ENCODE data around the gene CORIN.
"Not testable (repeated sequence)": the region's sequence is repeated elsewhere in the genome, so short reads cannot be mapped to it uniquely, and the experiment has no call there.

CORIN gene

GRCh38 chr4:47718696-47719095 is 119.2 kb downstream of the CORIN start:
- no peak for DNase-seq

- no peak for DNase-seq
Observed at GRCh38 chr4:47717188-47717587, 120.7 kb downstream of the CORIN start.

DNA sequence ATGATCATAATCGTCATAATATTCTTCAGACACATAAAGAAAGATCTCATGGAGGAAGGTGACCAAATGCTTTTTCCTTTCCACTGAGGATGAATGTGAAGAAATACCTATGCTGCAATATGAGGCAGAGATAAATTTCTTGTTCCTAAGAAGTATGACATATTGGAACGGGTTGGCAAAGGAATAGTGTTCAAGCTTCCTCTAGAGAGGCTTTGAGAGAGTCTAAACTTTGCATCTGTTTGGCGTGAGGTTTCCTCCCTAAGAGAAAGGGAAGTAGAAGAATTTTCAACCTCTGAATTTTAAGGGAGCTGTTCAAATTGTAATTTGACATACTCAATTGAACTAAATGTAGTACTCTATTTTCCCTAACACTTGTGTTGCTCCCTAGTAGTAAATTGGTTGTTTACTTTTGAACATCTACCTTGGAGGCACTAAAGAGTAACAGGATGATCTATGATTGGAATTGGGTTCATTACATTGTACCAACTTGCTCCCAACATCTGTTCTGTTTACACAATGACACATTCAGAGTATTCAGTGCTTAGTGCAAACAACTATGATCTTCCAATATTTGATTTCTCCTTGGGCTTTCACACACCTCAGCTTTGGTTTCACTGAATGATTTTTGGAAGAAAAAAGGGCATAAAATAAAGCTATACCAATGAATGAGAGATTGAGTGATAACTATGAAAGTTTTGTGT is 122.0 kb downstream of the CORIN start:
- DNase-seq, result no peak

GRCh38 chr4:47714269-47714668 is 123.6 kb downstream of the CORIN start:
- no peak for DNase-seq

DNA sequence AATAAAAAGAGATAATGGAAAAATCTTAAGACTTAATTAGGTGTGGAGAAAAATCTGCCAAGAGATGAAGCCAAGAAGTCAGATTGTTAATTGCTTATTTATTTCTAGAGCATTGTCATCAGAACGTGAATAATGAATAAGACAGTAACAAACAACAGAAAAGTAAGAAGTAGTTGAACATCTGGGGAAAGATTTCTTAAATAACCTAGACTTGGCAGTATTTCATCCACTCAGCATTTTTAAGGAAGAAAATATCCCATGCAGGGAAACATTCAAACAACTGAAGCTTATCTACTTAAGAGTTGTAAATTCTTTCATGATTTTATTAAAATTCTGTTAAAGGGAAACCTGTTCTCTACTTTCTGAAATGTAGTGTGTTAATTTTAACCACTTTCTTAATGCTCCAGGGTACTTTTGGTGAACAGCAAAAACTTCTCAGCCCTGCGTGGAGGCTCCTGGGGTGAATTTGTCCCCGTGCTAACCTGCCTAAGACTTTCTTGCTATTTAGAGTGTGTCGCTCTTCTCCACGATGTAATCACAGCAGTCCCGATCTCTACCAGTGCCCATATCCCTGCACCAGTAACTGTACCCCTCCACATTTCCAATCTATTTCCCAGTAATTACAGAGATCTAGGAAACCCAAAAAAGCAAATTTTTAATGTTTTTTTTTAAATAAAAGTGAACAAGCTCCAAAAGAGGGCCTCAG is 124.6 kb downstream of the CORIN start:
- no peak for DNase-seq

DNA sequence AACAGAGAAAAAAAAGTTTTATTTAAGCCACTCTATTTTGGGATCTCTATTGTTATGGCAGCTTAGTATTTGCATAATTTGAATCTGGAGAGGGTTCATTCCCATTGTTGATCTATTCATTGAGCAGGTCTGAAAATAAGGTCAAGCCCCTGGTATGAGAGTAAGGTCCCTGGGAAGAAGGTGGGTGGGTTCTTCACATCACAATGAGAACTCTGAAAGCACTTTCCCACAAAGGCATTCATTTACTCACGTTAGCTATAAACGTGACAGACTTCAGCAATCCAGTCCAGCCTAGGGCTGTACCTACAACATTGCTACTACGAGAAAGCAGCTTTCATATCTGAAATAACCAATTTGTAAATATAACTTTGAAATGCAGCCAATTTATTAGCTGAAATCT is 126.2 kb downstream of the CORIN start:
- DNase-seq, result no peak

DNA sequence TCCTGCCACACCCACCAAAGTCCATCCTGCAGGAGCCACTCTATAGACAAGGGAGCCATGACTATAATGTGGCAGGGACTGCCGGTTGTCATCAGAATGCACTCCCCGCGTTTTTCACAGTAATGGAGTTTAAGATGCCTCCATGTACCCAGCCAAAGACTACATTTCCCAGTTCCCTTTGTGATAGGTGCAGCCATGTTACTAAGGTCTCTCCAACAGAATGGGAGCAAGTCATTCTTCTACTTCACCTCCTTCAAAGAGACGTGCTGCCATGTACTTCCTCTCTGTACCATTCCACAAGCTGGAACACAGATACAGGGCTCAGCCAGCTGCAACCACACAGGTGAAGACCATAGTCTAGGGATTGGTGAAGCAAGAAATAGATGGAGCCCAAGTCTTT is 126.7 kb downstream of the CORIN start:
- DNase-seq, result no peak

- DNase-seq, result not testable (repeated sequence)
Observed at GRCh38 chr4:47706352-47706751, 131.5 kb downstream of the CORIN start.

GRCh38 chr4:47705326-47705981 is 132.4 kb downstream of the CORIN start:
- DNase-seq, result no peak

DNA sequence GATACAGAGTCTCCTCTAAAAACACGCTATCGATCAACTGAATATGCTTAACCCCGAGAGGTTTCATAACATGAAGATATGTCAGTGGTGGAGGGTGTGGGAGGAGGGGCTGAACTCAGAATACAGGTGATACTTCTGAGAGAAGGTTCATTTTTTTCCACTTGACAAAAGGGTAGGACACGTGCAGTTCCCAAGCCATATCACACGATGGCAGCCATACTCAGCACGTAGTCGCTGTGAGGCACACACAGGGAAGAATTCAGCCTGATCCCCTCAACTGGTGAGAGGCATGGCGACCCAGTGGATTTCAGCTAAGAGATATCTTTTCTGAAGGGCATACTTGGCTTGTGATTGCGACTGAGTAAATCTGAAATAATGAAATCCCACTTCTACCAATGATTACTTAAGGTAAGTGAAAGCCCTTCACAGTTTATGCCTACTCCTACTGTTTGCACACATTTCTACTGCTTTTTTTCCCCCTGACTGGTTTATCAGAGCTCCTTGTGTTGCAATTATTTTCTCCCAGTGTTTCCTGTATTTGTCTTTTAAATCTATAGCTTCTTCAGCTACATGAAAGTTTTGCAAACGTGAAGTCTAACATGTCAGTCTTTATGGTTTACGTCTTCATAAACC is 133.1 kb downstream of the CORIN start:
- no peak for DNase-seq

DNA sequence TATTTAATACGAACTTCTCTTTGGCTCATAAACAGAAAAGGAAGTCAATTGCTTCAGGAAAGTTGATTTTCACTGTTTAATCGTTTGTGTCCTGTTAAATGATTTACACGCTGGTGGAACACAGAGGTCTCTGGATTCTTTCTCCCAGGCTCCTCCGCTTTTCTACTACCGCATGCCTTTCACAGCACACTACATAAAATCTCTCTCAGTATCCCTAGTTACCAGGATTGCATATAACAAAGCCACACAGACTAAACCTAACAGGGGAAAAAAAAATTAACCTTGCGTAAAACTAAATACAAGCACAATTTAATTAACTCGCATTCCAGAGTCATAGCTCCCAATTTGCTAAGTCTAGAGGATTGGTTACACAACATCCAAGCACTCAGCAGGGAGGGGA is 133.9 kb downstream of the CORIN start:
- no peak for DNase-seq

- DNase-seq, result no peak
Observed at GRCh38 chr4:47703008-47703407, 134.9 kb downstream of the CORIN start.

- no peak for DNase-seq
Observed at GRCh38 chr4:47701286-47701685, 136.6 kb downstream of the CORIN start.

- no peak for DNase-seq
Observed at GRCh38 chr4:47698837-47699236, 139.0 kb downstream of the CORIN start.

DNA sequence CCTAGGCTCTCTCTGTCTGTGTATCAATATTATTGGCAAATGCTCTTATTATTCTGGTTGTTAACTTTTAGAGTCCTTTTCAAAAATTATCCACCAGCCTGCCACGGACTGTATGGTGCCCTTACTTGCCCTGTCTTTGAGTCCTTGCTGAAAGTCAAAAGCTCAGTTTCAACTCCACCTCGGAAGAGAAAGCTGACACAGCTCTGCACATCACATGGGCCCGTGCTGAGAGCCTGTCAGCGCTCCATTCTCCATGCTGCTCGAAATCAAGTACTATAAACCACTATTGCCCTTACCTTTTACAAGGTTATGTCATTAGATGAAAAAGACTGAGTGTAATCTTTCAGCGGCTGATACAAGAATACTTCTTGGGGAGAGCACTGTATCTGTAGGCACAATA is 141.0 kb downstream of the CORIN start:
- DNase-seq, result no peak

GRCh38 chr4:47695260-47695659 is 142.6 kb downstream of the CORIN start:
- DNase-seq, result no peak

DNA sequence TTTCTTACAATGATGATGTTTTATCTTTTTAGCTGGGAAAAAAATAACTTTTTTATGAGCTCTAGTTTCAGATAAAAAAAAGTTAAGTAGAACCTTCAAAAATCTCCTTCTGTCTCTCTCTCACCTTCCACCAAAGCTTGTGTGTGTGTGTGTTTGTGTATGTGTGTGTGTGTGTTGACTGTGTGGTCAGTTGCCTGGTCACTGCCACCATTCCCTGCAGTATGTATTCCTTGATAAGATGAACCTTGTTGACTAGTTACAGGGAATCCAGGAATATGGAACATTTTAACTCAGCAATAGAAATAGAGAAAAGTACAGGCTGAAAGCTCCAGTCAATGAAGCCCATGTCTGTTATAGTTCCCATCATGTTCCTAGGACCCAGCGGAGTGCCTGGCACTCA is 143.5 kb downstream of the CORIN start:
- DNase-seq, result no peak

GRCh38 chr4:47692691-47693090 is 145.2 kb downstream of the CORIN start:
- no peak for DNase-seq

DNA sequence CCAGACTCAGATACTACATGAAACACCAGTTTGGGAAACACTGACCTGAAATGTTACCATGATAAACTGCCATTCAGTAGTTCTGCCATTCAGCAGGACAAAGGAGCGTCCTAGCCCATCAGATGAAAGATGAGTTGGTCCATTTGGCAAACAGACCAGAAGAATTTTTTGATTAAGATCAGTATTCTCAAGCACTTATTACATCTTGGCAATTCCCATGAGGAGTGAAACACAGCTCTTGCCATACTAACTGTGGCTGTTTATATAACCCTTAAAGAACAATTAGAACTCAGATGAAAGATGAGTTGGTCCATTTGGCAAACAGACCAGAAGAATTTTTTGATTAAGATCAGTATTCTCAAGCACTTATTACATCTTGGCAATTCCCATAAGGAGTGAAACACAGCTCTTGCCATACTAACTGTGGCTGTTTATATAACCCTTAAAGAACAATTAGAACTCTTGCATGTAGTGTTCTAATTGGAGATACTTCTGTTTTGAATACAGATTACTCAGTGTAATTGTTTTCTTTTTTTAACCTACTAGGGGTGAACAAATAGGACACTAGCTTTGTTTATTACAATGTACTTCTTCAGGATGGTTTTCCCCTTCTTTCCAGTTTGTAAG is 146.0 kb downstream of the CORIN start:
- DNase-seq, result not testable (repeated sequence)

DNA sequence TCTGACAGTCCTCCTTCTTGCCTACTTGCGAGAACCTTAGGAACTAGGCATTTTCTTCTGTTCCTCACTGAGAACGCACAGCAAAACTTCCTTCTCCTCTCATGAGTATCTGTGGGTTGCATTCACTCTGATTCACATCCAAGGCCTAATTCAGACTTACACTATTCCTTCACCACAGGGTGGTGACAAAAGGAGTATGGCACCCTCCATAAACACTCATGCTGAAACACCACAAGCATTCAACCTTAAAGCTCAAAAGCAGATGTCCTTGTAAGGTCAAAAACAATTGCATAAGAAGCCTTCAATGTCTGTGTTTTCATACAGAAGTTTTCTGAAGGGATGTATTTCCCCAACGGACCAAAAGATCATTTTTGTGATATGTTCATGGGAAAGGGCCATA is 147.3 kb downstream of the CORIN start:
- no peak for DNase-seq

DNA sequence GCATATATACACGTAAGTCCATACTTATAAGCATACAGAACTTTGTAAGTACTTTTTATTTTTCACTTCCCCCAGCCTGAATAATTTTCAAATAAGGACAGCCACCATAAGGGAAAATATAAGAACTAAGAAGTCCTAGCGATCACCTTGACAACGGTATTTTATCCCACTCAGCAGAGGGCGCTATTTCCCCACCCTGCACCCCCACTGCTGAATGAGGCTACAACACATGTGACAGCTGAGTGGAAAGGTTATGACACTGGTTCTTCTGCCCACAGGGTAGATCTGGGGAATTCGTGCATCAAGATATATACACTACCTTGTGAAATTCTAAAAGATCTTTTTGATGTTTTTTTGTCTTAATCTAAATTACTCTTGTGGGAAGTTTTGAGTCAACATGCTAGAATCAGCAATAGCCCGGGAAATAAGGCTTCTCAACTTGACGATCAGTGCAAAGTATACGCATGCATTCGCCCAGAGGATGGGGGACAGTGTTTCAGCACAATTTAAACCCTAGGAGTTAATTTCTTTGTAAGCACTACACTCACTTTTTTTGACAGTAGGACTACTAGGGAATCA is 151.5 kb downstream of the CORIN start:
- DNase-seq, result no peak

GRCh38 chr4:47675806-47676205 is 162.1 kb downstream of the CORIN start:
- no peak for DNase-seq

DNA sequence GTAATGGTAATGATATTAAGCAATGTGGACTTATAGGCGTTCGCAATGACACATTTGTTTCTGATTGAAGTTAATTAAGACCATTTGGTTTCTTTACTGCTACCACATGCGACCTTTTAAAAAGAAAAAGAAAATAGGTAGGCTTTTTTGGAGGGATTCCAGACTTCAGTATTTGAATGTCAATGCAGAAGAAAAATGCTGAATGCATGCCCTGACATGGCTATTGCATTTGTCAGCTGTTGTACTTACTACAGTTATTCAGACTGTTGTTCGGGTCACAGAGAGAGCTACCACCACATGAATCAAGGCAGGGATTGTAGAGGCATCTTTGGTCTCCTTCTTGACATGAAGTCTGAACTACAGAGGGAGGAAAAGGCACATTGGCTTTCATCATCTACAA is 163.7 kb downstream of the CORIN start:
- no peak for DNase-seq

Measured in 8988T (cell line).